Activated B cell treated with CpG ODN at 0.5 μM for 24 hours (primary cell): ENCODE results near the gene ICA1. TPM values are rescaled to one million over a fixed set of nuclear protein-coding genes. Genes with fewer than 3 reads are reported as not detected.

ENCODE experiments used
- ATAC-seq: fragments of 200-7000 bp; cut with Tn5 transposase; one replicate; pipeline ENCODE4 v1.10.0; 2021; ENCODE audit warnings: low read depth, mild to moderate bottlenecking, moderate library complexity
- CTCF ChIA-PET: fragments of 350-600 bp; sonication (Branson Sonifier 250); formaldehyde crosslinking; loops from one replicate; lab custom pipeline; 2021; ENCODE audit warnings: antibody characterized with exemption; lab: Charles Lee
- POLR2A ChIA-PET: fragments of 350-600 bp; sonication (Branson Sonifier 250); formaldehyde crosslinking; loops from one replicate; lab custom pipeline; 2021; ENCODE audit warnings: antibody characterized with exemption; lab: Charles Lee
- DNase-seq: peaks from one replicate; pipeline ENCODE4 v3.0.0; 2022
- H3K27ac Mint-ChIP-seq: one replicate; pipeline ENCODE4 v1.8.0; 2020; ENCODE audit warnings: mixed read lengths
- H3K27me3 Mint-ChIP-seq: one replicate; pipeline ENCODE4 v1.8.0; 2021; ENCODE audit warnings: mixed read lengths
- H3K36me3 Mint-ChIP-seq: one replicate; pipeline ENCODE4 v1.8.0; 2021; ENCODE audit warnings: low read depth, mixed read lengths
- H3K4me1 Mint-ChIP-seq: one replicate; pipeline ENCODE4 v1.8.0; 2021; ENCODE audit warnings: mixed read lengths
- H3K4me3 Mint-ChIP-seq: one replicate; pipeline ENCODE4 v1.8.0; 2020; ENCODE audit warnings: mild to moderate bottlenecking, mixed read lengths
- H3K9me3 Mint-ChIP-seq: one replicate; pipeline ENCODE4 v1.8.0; 2020; ENCODE audit warnings: mixed read lengths
- intact Hi-C: fragments of 100-400 bp; cut with micrococcal nuclease; formaldehyde crosslinking; loops from one replicate; pipeline ENCODE4 v1.15.1; 2024
- total RNA-seq: library from RNA; stranded (reverse); gene quantifications from 2 replicates; pipeline ENCODE4 v1.2.3, GENCODE V29; 2022
- TF ChIP-seq, protein P1 (sequence below): fragments of 200-600 bp; IDR thresholded peaks from one replicate; pipeline ENCODE4 v1.8.0; 2022; ENCODE audit warnings: antibody characterized with exemption, mild to moderate bottlenecking

Gene ICA1
- total RNA-seq, 1 donor from 2014 or later = not detected

DNA sequence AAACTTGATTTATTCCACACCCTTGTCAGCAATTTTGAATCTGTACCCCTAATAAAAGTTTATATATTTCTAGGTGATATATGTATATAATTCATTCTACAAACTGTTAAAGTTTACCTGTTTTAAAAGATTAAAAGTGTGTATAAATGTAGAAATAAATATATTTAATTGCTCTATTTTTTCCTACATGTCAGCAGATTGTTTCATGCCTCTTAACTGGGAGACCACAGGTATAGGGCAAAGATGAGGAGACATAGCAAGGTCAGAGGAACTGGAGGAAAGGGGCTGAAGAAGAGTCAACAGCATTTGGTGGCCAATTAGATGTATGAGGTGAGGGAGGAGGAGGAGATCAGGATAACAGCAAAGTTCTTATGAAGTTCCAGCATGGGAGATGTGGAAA lies 183.5 kb downstream of the ICA1 start:
- ChIA-PET POLR2A (no interaction called here), CTCF (no interaction called here)
- intact Hi-C loops = no loop called here
- Mint-ChIP-seq H3K4me1 (no peaks in the 10 kb centered on the region), H3K4me3 (no peak overlapping the region), H3K27me3 (no peaks in the 10 kb centered on the region), H3K27ac (no peak overlapping the region), H3K9me3 (peaks cover 2% of the 10 kb centered on the region), H3K36me3 (peaks cover 20% of the 10 kb centered on the region)
- no peak for DNase-seq
- ATAC-seq = no peak
- TF ChIP-seq, protein P1, sequence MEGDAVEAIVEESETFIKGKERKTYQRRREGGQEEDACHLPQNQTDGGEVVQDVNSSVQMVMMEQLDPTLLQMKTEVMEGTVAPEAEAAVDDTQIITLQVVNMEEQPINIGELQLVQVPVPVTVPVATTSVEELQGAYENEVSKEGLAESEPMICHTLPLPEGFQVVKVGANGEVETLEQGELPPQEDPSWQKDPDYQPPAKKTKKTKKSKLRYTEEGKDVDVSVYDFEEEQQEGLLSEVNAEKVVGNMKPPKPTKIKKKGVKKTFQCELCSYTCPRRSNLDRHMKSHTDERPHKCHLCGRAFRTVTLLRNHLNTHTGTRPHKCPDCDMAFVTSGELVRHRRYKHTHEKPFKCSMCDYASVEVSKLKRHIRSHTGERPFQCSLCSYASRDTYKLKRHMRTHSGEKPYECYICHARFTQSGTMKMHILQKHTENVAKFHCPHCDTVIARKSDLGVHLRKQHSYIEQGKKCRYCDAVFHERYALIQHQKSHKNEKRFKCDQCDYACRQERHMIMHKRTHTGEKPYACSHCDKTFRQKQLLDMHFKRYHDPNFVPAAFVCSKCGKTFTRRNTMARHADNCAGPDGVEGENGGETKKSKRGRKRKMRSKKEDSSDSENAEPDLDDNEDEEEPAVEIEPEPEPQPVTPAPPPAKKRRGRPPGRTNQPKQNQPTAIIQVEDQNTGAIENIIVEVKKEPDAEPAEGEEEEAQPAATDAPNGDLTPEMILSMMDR = no peak

DNA sequence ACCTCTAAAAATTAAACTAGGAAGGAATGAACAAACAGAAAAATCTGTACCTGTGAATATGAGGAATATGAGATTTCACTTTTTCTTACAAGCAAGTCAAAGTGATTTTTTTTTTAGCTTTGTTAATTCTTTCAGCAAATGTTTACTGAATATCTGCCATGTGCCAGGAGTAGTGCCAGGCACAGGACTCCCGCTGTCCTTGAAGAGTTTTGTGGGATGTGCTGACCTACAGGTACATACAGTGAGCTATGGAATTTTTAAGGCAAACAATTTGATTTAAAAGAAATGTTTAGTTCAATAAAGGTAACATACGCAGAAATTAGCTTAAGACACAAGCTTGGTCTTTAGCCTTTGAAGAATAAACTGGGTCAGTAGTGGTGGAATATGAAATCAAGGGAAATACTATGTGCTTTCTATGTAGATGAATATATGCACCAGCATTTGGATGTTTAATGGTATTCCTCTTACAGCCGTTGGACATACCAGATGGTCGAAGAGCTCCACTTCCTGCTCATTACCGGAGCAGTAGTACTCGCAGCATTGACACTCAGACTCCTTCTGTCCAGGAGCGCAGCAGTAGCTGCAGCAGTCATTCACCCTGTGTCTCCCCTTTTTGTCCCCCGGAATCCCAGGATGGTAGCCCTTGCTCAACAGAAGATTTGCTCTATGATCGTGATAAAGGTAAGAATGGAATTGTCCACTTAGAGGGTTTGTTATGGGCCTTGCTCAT lies 191.4 kb downstream of the ICA1 start:
- ATAC-seq = no peak
- TF ChIP-seq, protein P1 = no peak
- intact Hi-C loops = loop anchor here (2.0 kb wide), 1 partner anchor 14 kb away; no protein-coding TSS in a partner anchor
- ChIA-PET POLR2A (no interaction called here), CTCF (interaction anchor here (1.2 kb wide), 1 partner anchor 120 kb away, joined by 3 read pairs; no protein-coding TSS in a partner anchor)
- no peaks in the 10 kb centered on the region for H3K27me3 Mint-ChIP-seq
- peaks cover 3% of the 10 kb centered on the region for H3K4me1 Mint-ChIP-seq
- peaks cover 60% of the 10 kb centered on the region for H3K36me3 Mint-ChIP-seq
- no peak overlapping the region for H3K4me3 Mint-ChIP-seq
- no peak for DNase-seq
- no peak overlapping the region for H3K27ac Mint-ChIP-seq
- H3K9me3 Mint-ChIP-seq = no peaks in the 10 kb centered on the region

DNA sequence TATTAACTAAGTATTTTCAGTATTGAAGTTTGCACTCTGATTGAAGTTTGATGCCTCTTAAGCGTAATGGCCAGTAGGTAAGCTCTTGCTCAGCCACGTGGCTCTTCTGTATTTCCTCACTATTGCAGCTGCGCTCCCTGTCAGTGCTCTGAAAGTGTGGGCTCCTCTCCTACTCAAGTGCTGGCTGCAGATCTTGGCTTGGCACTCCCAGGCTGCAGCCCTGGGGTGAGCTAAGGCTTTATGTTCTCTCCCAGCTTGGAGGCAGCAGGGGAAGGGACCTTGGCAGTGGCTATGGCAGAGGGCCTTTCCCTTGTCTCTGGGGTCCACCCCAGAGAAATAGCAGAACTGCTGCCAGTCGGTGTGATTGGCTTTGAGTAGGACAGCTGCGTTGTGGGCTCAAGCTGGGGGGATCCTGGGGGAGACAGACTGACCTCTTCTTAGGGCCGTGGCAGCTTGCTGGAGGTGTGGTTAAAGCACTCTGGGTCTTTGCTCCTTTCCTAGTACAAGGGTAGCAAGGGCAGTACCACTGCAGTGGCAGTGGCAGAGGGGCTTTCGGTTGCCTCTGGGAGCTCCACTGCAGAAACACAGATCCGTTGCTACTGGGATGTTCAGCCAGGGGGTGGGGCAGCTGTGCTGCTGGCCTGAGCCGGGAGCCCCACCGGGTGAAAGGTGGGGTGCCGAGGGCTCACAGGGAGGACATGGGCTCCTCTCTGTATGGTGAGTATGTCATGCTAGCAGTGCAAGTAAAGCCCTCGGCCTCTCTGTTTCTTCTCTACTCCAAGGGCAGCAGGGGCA lies 192.9 kb downstream of the ICA1 start:
- intact Hi-C loops = no loop called here
- Mint-ChIP-seq H3K9me3 (no peaks in the 10 kb centered on the region), H3K4me1 (peaks cover 6% of the 10 kb centered on the region), H3K27me3 (no peaks in the 10 kb centered on the region), H3K36me3 (peaks cover 62% of the 10 kb centered on the region), H3K27ac (no peak overlapping the region), H3K4me3 (no peak overlapping the region)
- ATAC-seq (no peak), DNase-seq (no peak)
- TF ChIP-seq, protein P1 = no peak
- CTCF ChIA-PET = interaction anchor here (0.6 to 1.1 kb wide), 2 partner anchors 16 to 1514 kb away, joined by 3 to 4 read pairs; no protein-coding TSS in a partner anchor
- POLR2A ChIA-PET = no interaction called here

DNA sequence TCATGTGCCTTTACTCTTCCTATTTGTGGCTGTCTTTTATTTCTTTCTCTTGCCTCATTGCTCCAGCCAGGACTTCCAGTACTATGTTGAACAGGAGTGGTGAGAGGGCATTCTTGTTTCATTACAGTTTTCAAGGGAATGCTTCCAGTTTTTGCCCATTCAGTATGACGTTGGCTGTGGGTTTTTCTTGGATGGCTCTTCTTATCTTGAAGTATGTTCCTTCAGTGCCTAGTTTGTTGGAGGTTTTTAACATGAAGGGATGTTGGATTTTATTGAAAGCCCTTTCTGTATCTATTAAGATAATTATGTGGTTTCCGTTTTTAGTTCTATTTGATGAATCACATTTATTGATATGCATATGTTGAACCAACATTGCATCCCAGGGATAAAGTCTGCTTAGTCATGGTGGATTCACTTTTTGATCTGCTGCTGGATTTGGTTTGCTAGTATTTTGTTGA lies 196.6 kb downstream of the ICA1 start:
- H3K4me3 Mint-ChIP-seq = no peak overlapping the region
- ATAC-seq (no peak), DNase-seq (no peak)
- intact Hi-C loops = no loop called here
- no peaks in the 10 kb centered on the region for H3K27me3 Mint-ChIP-seq
- H3K4me1 Mint-ChIP-seq = peaks cover 9% of the 10 kb centered on the region
- peaks cover 4% of the 10 kb centered on the region for H3K9me3 Mint-ChIP-seq
- ChIA-PET POLR2A (no interaction called here), CTCF (interaction anchor here (0.9 to 1.3 kb wide), 2 partner anchors 9 to 152 kb away, joined by 3 read pairs; no protein-coding TSS in a partner anchor)
- TF ChIP-seq, protein P1 = no peak
- peaks cover 65% of the 10 kb centered on the region for H3K36me3 Mint-ChIP-seq
- no peak overlapping the region for H3K27ac Mint-ChIP-seq

DNA sequence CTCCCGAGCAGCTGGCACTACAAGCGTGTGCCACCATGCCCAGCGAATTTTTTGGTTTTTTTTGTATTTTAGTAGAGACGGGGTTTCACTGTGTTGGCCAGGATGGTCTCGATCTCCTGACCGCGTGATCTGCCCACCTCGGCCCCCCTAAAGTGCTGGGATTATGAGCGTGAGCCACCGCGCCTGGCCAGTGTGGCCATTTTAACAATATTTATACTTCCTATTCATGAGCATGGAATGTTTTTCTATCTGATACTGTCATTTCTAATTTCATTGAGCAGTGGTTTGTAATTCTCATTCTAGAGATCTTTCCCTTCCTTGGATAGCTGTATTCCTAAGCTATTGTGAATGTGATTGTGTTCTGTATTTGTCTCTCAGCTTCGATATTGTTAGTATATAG lies 197.1 kb downstream of the ICA1 start:
- Mint-ChIP-seq H3K4me1 (peaks cover 9% of the 10 kb centered on the region), H3K4me3 (no peak overlapping the region), H3K27ac (no peak overlapping the region), H3K36me3 (peaks cover 70% of the 10 kb centered on the region), H3K9me3 (peaks cover 4% of the 10 kb centered on the region), H3K27me3 (no peaks in the 10 kb centered on the region)
- ATAC-seq (no peak), DNase-seq (no peak)
- TF ChIP-seq, protein P1 = no peak
- POLR2A ChIA-PET = no interaction called here
- CTCF ChIA-PET = interaction anchor here (0.9 kb wide), 1 partner anchor 10 kb away, joined by 3 read pairs; no protein-coding TSS in a partner anchor
- intact Hi-C loops = no loop called here
